DOHH2 (cell line): ENCODE results near the gene SPAG6.
A peak's percentile ranks its signal among the peaks of the same experiment; 100 is the strongest.

Experiments
- H3F3A ChIP-seq: fragments of 200-600 bp; sonication (generic), shearing (Covaris generic); 2 replicates; pipeline ENCODE4 v1.6.0; 2016; ENCODE audit warnings: antibody characterized with exemption, mild to moderate bottlenecking; ENCODE audit not compliant: control insufficient read depth, insufficient read depth
- H3K27ac ChIP-seq: fragments of 200-600 bp; sonication (generic); 2 replicates; pipeline ENCODE4 v1.5.1; 2014; ENCODE audit warnings: low read depth, mild to moderate bottlenecking, low read length, moderate library complexity
- H3K27me3 ChIP-seq: fragments of 200-600 bp; sonication (generic); 2 replicates; pipeline ENCODE4 v1.6.1; 2014; ENCODE audit warnings: mild to moderate bottlenecking, low read length, mixed read lengths; ENCODE audit not compliant: control insufficient read depth
- H3K36me3 ChIP-seq: fragments of 200-600 bp; sonication (generic); 2 replicates; pipeline ENCODE4 v1.6.1; 2014; ENCODE audit warnings: mild to moderate bottlenecking, low read length, moderate library complexity, mixed read lengths; ENCODE audit not compliant: control insufficient read depth
- H3K4me1 ChIP-seq: fragments of 200-600 bp; sonication (generic); 2 replicates; pipeline ENCODE4 v1.6.1; 2014; ENCODE audit warnings: mild to moderate bottlenecking, low read length, mixed read lengths; ENCODE audit not compliant: control insufficient read depth
- H3K4me2 ChIP-seq: fragments of 200-600 bp; sonication (generic); 2 replicates; pipeline ENCODE4 v1.6.0; 2014; ENCODE audit warnings: mild to moderate bottlenecking, low read length, moderate library complexity
- H3K4me3 ChIP-seq: fragments of 200-600 bp; sonication (generic); 2 replicates; pipeline ENCODE4 v1.5.1; 2014; ENCODE audit warnings: mild to moderate bottlenecking, low read length, mixed read lengths
- H3K79me2 ChIP-seq: fragments of 200-600 bp; sonication (generic); 2 replicates; pipeline ENCODE4 v1.6.1; 2014; ENCODE audit warnings: mild to moderate bottlenecking, low read length, mixed read lengths; ENCODE audit not compliant: control insufficient read depth
- H3K9me2 ChIP-seq: fragments of 200-600 bp; sonication (generic); replicated peaks from 2 replicates; pipeline ENCODE4 v1.6.1; 2014; ENCODE audit warnings: mild to moderate bottlenecking, low read length, mixed read lengths; ENCODE audit not compliant: control insufficient read depth
- H3K9me3 ChIP-seq: fragments of 200-600 bp; sonication (generic); 2 replicates; pipeline ENCODE4 v1.6.1; 2014; ENCODE audit warnings: antibody characterized with exemption, low read length, mixed read lengths; ENCODE audit not compliant: control insufficient read depth, insufficient read depth
- H4K20me1 ChIP-seq: fragments of 200-600 bp; sonication (generic); 2 replicates; pipeline ENCODE4 v1.6.0; 2014; ENCODE audit warnings: low read depth, mild to moderate bottlenecking, antibody characterized with exemption, low read length, moderate library complexity; ENCODE audit not compliant: control insufficient read depth, insufficient read depth
- CTCF ChIP-seq: fragments of 200-600 bp; sonication (generic); IDR thresholded peaks from one replicate; pipeline ENCODE4 v1.5.1; 2014; ENCODE audit warnings: antibody characterized with exemption, mild to moderate bottlenecking, low read depth, low read length; ENCODE audit not compliant: poor library complexity, severe bottlenecking
- EZH2phosphoT487 ChIP-seq: fragments of 200-600 bp; sonication (generic); IDR thresholded peaks from 2 replicates; pipeline ENCODE4 v1.6.1; 2017; ENCODE audit warnings: borderline replicate concordance, mild to moderate bottlenecking, antibody characterized with exemption, low read length, moderate library complexity, mixed read lengths

The SPAG6 gene

DNA sequence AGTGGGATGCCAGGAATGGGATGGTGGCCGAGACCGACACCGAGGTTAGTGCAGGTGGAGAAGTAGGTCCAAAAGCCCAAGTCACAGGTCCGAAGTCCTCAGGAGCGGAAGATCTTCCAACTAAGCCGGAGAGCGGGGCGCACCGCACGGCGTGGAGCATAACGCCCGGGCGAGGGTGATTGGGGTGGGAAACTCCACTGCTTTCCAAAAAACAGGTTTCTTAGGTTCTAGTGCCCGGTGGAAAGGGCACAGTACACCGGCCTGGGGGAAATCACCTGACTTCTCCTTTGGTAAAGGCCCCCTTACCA is 11.4 kb upstream of the SPAG6 start:
- Histone ChIP-seq H3K27me3 (peaks cover 67% of the 10 kb centered on the region), H3K9me3 (no peaks in the 10 kb centered on the region), H3K4me3 (peak overlapping the region; percentile 32; the same call in 1 of the 2 replicates)

DNA sequence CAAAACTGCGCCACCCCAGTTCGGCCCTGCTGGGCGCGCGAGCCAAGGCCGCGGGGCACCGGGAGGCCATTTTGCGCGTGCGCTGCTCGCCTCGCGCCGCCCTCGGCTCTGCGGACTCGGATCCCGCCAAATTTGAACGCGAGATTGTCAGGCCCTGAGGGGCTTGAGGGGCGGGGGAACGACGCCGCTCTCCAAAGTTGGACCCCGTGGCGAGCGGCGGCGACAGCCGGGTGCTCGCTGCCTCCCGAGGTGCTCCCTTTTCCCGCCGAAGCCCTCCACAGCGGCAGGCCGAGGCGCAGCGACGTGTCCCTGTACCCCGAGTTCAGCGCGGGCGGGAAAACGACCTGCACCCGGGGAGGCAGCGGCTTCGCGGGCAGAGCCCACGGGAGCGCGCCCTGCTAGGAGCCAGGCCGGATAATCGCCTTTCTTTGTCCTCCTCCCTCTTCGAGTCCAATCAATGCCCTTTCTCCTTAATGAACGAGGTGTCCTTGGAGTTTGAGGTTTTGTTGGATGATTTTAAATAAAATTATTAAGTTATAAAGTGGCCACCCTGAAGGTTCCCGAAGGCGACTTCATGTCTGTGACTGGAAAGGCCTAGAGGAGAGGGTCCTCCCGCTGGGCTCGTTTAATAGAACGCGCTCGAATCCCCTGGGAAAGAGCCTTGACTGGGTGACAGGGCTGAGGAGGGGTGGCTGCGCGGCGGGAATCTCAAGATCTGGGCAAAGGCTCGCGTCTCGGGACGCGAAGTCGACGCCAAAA is 10.7 kb upstream of the SPAG6 start:
- no peak overlapping the region for H3K4me2 ChIP-seq
- H3K4me3 ChIP-seq = peak overlapping the region; percentile 53; the same call in 1 of the 2 replicates
- TF ChIP-seq EZH2phosphoT487 = no peak
- TF ChIP-seq CTCF = no peak
- peaks cover 26% of the 10 kb centered on the region for H3F3A ChIP-seq
- H3K27ac ChIP-seq = no peak overlapping the region
- no peaks in the 10 kb centered on the region for H3K79me2 ChIP-seq
- peaks cover 41% of the 10 kb centered on the region for H3K4me1 ChIP-seq
- H3K9me2 ChIP-seq = no peaks in the 10 kb centered on the region
- H4K20me1 ChIP-seq = no peaks in the 10 kb centered on the region
- H3K9me3 ChIP-seq = no peaks in the 10 kb centered on the region
- H3K36me3 ChIP-seq = peaks cover 2% of the 10 kb centered on the region; the same call in 1 of the 2 replicates
- peaks cover 73% of the 10 kb centered on the region for H3K27me3 ChIP-seq

More for the DNA sequence above, 11.4 kb upstream of the SPAG6 start:
- Histone ChIP-seq H3K9me2 (no peaks in the 10 kb centered on the region), H3K4me1 (peaks cover 38% of the 10 kb centered on the region), H3K79me2 (no peaks in the 10 kb centered on the region), H3K27ac (no peak overlapping the region), H4K20me1 (no peaks in the 10 kb centered on the region), H3F3A (peaks cover 26% of the 10 kb centered on the region), H3K4me2 (peak overlapping the region; percentile 50), H3K36me3 (peaks cover 4% of the 10 kb centered on the region; the same call in 1 of the 2 replicates)
- TF ChIP-seq CTCF = no peak
- no peak for TF ChIP-seq EZH2phosphoT487

DNA sequence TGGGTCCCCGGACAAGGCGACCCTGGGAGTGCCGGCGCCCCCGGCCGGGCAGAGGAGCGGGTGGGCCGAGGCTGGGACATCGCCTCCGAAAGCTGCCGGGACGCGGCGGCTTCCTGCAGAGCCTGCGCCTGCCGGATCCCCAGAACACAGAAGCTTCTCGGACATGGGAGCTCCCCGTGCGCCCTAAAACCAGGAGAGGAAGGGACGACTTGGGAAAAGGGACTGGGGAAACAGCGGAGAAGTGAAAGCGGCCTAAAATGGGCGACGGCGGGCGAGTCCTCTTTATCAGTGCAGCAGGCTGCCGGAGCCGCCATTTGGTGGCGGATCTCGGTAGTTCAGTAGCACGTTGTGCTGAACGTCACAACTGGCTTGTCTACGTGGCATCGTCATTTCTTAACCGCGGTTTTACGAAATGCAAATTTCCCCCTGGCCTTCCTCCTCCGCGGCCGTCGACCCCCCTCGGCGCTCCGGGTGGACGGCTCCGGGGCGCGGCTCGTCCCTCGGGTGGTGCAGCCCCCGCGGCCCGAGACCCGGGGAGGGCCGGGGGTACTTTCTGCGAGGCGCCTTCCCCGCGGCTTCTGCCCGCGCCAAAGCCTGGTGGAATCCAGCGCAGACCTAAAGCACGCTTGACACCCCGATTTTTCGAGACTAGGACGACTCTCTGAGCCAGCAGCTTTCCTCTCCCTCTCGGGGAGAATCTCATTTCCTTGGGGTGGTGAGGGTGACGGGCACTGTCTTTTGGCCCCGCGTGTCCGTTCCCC is 9.9 kb upstream of the SPAG6 start:
- Histone ChIP-seq H3K27ac (no peak overlapping the region), H3K4me3 (peak overlapping the region; percentile 53), H3F3A (peaks cover 26% of the 10 kb centered on the region), H3K9me3 (no peaks in the 10 kb centered on the region), H3K4me1 (peaks cover 45% of the 10 kb centered on the region), H3K9me2 (no peaks in the 10 kb centered on the region), H3K4me2 (peak overlapping the region; percentile 53), H3K79me2 (no peaks in the 10 kb centered on the region), H3K36me3 (no peaks in the 10 kb centered on the region), H3K27me3 (peaks cover 76% of the 10 kb centered on the region), H4K20me1 (no peaks in the 10 kb centered on the region)
- TF ChIP-seq CTCF = no peak
- 0 out of 2 replicates have a peak, but pooled peaks have one; percentile 21 for TF ChIP-seq EZH2phosphoT487
